GM15510 (cell line): ENCODE results near the gene ABHD17B.

Experiments
- POLR2A ChIP-seq: IDR thresholded peaks from 3 replicates; pipeline ENCODE4 v1.6.1; 2011; ENCODE audit warnings: borderline replicate concordance; ENCODE audit not compliant: insufficient read length; ENCODE audit errors: extremely low read depth

ABHD17B gene

DNA sequence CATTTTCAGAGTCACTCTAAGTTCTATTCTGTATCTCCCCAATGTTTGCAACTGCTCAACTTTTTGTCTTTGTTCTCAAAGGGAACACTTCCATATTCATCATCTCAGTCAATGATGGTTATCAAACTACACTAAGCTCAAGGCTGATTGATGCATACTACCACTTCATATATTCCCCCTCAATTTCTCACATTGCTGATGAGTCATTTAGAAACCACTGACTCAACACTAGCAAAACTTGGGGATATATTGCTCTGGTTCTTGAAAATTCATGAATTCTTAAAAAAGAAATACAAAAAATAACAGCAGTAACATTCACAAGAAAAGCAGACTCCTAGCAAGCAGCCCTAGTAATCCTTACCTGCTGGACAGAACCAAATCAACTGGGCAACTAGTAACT, 52.2 kb downstream of the ABHD17B start:
- TF ChIP-seq POLR2A, result no peak

DNA sequence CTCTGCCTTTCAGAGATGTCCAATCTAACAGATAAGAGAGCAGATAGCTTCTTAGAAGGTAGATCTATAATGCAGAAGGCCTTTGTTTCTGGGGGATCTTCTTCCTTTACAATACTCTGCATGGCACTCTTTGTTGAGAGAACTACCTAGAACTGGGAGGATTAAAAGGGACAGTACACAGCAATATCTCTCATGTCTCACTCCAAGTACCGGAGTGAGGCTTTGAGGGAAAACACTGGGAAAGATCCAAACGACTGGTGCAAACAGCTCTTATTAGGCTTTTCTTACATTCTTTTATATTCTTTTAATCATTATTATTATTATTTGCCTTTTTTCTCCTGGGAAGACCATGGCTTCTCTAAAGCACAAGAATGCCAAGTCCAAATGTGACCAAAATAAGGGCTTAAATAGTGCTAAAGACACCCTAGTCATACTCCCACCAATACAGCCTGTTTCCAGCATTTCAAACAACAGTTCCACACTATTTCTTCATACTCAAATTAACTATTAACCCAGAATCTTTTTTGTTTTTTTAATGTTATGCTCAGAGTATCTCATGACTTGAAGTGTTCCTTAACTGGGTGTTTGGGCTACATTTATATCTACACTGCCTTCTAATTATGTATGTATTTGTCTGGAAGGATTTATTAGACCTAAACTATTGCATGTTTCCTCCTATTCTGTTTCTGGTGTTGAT, 52.7 kb downstream of the ABHD17B start:
- TF ChIP-seq POLR2A, result no peak

DNA sequence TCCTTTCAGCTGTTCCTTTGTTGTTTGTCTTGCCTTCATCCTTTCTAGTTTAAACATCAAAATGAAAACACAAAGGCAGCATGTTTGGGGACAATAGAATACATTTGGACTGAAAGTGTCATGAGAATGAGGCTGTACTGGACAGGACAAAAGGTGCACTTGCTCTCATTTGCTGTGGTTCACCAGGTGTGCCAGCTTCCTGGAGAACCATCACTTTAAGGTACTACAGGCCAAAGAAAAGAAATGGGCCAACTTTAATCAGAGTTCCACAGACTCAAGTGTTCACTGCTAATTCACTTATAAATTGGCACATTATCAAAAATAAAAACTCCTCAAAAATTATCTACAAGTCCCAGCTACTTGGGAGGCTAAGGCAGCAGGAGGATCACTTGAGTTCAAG, 53.8 kb downstream of the ABHD17B start:
- TF ChIP-seq POLR2A, result no peak

DNA sequence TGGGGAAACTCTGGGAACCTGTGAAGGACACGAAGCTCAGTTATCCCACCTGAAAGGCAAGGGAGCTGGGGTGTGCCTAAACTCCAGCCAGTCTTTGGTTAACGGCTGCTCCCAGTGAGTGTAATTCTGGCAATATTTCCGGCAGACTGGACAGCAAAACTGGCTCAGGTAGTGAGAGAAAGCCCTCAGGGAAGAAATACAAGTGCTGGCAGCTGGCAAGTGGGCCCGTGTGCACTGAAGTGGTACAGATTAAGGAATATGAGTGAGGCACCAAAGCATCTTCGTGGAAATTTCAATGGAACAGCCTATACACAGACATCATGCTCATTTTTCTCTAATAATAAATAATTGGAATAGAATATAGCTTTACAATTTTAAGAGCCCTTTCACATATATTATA, 56.2 kb downstream of the ABHD17B start:
- no peak for TF ChIP-seq POLR2A

DNA sequence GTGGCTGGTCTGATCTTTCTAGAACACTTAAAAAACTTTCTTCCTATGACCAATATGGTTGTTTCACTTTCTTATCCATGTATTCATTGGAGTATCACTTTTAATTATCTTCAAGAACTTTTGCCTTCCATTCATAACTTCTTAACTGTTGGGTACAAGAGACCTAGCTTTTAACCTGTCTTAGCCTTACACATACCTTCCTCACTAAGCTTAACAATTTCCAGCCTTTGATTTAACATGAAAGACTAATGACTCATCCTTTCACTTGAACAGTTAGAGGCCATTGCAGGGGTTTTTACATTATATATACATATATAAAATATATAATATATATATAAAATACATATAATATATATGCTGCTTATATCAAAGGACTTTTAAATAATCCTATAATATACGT, 57.9 kb downstream of the ABHD17B start:
- no peak for TF ChIP-seq POLR2A

DNA sequence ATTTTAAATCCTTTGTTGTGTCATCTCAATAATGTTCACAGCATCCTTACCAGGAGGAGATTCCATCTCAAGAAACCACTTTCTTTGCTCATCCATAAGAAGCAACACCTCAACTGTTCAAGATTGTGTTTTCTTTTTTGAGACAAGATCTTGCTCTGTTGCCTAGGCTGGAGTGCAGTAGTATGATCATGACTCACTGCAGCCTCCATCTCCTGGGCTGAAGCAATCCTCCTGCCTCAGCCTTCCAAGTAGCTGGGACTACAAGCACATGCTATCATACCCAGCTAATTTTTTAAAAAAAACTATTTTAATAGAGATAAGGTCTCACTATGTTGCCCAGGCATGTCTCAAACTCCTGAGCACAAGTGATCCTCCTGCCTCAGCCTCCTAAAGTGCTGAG, 60.0 kb downstream of the ABHD17B start:
- TF ChIP-seq POLR2A, result no peak

DNA sequence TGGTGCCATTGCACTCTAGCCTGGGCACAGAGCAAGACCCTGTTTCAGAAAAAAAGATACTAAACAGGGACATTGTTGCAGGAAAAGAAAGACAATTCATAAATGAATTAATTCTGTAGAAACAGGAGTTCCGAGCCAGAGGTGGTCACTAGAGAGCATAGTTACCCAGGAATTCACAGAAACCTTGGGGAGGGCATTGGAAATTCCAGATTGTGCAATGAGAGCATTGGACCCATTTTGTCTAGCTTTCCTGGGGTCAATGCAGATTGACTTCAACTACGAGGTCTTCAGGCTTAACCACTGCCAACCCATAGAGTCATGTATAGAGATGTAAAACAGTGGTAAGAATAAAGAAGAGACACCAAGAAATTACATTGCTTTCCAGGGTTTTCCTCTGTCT, 63.1 kb downstream of the ABHD17B start:
- no peak for TF ChIP-seq POLR2A

DNA sequence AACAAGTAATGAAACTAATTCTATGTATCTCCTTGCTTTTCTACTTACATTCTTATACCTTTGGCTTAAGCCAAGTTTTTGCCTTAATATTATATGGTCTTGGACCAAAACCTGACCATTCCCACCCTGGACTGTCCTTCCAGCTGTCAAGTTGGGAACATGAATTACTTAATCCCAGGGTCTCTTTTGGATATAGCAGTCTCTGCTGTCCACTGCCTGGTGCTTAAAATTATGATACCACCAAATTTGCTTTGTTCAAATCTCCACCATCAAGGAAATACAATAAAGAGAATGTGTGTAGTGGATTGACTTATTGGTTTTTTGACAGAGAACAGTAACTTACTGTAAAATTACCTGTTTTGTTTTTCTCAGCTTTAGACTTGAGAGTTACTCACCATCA, 66.2 kb downstream of the ABHD17B start:
- TF ChIP-seq POLR2A, result no peak

DNA sequence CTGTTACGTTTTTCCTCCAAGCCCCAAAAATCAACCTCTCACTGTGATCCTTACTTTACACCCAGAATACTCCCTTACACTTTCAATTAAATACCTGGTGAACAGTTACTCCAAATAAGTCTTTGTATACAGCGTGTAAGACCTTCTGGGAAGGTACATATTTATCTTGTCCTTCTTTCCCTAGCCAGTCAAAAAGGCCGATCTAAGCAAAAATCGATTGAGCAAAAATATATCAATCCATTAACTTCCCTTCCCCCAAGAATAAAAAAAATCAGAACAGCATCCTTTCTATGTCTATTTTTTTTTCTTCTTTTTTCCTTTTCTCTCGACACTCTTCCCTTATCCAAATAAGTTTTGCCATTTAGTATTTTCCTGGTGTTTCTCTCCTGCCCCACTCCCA, 71.3 kb downstream of the ABHD17B start:
- no peak for TF ChIP-seq POLR2A

DNA sequence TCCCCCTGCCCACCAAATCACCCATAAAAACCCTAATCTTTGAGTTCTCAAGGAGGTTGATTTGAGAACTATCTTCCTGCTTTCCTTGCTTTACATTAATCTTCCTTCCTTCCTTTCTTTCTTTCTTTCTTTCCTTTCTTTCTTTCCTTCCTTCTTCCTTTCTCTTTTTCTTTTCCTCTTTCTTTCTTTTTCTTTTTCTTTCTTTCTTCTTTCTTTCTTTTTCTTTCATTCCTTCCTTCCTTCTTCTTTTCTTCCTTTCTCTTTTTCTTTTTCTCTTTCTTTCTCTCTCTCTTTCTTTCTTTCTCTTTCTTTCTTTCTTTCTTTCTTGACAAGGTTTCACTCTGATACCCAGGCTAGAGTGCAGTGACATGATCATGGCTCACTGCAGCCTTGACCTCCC, 75.4 kb downstream of the ABHD17B start:
- TF ChIP-seq POLR2A, result no peak

DNA sequence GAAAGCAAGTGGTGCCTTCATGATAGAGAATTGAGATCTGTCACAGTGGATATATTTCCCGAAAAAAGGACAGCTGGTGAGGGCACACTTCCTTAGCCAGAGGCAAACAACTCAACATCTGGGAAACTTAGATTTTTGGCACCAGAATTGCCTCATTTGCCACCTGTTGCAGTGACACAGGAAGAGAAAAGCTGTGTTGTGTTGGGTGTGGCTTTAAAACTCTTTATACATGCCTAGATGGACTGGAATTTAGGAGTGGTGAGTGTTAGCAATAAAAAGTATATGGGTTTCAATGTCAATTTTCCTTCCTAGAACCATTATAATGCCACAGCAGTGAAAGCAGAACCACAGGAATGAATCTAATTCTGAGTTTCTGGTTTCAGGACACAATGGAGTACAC, 80.1 kb downstream of the ABHD17B start:
- TF ChIP-seq POLR2A, result no peak

DNA sequence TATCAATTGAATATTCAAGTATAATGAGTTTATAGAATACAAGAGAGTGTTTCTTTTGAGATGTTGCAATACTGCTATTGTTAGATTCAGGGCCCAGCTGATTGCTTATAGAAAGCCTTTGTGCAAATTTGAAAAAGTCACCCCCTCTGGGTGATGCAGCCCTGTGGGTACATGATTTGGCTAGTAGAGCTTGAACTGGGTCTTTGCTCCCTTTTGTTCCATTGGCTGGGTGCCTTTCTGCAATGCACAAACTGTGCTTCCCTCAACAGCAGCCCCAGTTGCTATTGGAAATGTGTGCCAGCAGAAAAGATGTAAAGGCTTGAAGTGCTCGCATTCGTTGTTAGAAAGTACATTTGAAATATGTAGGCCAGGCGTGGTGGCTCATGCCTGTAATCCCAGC, 80.8 kb downstream of the ABHD17B start:
- no peak for TF ChIP-seq POLR2A

DNA sequence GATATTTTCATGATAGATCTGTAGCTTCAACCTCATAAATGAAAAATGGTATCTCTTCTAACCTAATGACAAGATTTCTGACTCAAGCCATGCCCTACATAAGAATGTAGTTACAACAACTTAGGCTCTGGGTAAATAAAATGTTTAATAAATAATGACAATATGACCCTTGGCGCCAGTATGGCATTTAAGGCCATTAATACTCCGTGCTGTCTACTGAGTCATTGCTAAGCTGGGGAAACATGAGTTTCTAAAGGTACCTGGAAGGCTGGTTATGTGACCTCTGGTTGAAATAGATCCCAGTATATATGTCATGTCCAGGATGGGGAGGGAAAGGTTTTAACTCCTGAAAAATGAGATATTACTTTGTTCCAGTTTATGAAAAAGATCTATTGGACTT, 84.7 kb downstream of the ABHD17B start:
- TF ChIP-seq POLR2A, result no peak

DNA sequence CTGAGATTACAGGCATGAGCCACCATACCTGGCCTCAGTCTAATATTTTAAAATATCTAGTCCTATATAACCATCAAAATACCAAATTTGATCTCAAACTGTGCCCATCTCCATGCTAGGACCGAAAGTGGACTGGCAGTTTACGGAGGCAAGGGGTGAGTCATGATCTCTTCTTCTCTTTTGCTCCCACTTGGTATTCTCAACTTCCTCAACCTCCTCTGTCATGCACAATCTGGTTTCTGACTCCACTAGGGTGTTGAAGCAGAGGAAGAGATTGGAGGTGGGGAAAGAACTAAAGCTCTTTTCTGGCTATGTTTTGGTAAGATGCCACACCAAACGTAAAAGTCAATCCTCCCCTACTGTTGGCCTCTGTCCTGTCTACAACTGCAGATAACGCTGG, 86.7 kb downstream of the ABHD17B start:
- TF ChIP-seq POLR2A, result no peak

DNA sequence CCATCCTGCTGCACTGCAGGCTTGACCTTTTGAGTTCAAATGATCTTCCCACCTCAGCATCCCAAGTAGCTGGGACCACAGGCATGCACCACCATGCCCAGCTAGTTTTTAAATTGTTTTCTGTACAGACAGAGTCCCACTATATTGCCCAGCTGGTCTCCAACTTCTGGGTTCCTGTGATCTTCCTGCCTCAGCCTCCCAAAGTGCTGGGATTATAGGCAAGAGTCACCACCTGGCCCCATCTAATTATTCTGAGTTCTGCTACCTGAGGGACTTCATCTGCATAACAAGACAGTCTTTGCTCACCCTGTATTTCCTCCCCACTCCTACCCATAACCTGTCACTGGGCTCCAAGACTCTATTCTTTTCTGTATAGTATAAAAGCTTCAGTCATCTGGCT, 88.1 kb downstream of the ABHD17B start:
- no peak for TF ChIP-seq POLR2A

DNA sequence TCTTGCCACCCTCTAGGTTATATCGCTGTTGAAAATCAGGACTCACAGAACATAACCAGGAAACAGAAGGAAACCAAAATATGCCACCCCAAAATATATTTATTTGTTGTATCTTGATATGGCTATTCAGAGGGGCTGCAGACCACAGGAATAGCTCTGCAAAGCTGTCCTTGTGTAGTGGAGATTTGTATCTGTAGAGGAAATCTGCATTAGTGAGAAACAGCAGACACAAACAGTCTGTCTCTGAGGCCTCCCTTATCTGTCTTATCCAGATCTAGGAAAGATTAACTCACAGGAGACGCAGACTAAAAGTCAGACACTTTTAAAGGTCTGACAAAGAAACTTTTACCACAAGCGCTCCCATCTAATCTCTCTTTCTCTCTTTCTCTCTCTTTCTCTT, 88.5 kb downstream of the ABHD17B start:
- TF ChIP-seq POLR2A, result no peak

DNA sequence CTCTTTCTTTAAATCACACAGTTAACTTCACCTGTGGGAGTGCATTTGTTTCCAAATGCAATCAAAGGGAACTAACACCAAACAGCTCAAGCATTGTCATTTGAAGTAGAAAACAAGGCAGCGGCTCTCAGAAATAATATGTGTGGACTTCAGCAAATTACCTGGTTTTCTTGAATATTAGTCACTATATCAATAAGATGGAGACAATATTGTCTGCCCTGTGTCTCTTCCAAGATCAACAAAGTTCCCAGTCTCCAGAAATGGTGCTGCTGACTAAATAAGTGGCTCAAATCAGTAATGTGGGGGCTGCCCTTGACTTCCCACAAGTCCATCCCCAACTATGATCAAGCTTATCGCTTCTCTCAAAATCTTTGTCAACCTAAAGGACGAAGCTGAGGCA, 89.6 kb downstream of the ABHD17B start:
- no peak for TF ChIP-seq POLR2A
